HL-60 (cell line): ENCODE data around the gene KRTAP5-11.
A peak's percentile ranks its signal among the peaks of the same experiment; 100 is the strongest.

Source experiments
- DNase-seq, 2 experiments: peaks; one replicate each; pipeline ENCODE4 v3.0.0-alpha.2; 2010 to 2020; ENCODE audit warnings: low read depth in 1 of 2, low spot score in 1 of 2
- H3K27ac ChIP-seq: fragments of 250-450 bp; sonication (Bioruptor Pico); replicated peaks from 2 replicates; pipeline ENCODE4 v1.5.1; 2020; ENCODE audit warnings: mild to moderate bottlenecking, moderate library complexity
- H3K27me3 ChIP-seq: fragments of 250-450 bp; sonication (Bioruptor Pico); 2 replicates; pipeline ENCODE4 v1.5.1; 2021; ENCODE audit warnings: mild to moderate bottlenecking, moderate library complexity; ENCODE audit not compliant: insufficient read depth, poor library complexity, severe bottlenecking
- H3K4me3 ChIP-seq: replicated peaks from 2 replicates; pipeline ENCODE4 v1.5.1; 2011; ENCODE audit warnings: mild to moderate bottlenecking, control low read depth, low read length; ENCODE audit not compliant: insufficient read depth
- GABPA ChIP-seq: IDR thresholded peaks from 2 replicates; pipeline ENCODE4 v1.6.1; 2012; ENCODE audit warnings: low read depth
- REST ChIP-seq: IDR thresholded peaks from 2 replicates; pipeline ENCODE4 v1.6.1; 2012; ENCODE audit warnings: low read depth; ENCODE audit not compliant: insufficient replicate concordance
- TF ChIP-seq, protein P1 (sequence below): IDR thresholded peaks from one replicate; pipeline ENCODE4 v1.5.1; 2011; ENCODE audit warnings: low read length, control low read depth, inconsistent platforms; ENCODE audit not compliant: insufficient read depth

The KRTAP5-11 gene

GRCh38 chr11:71532036-71532610 is 50.6 kb downstream of the KRTAP5-11 start:
- H3K27ac ChIP-seq = peak overlapping the region; percentile 40
- H3K4me3 ChIP-seq = no peak overlapping the region
- H3K27me3 ChIP-seq = no peaks in the 10 kb centered on the region
- TF ChIP-seq GABPA (no peak), REST (no peak)
- TF ChIP-seq, protein P1, sequence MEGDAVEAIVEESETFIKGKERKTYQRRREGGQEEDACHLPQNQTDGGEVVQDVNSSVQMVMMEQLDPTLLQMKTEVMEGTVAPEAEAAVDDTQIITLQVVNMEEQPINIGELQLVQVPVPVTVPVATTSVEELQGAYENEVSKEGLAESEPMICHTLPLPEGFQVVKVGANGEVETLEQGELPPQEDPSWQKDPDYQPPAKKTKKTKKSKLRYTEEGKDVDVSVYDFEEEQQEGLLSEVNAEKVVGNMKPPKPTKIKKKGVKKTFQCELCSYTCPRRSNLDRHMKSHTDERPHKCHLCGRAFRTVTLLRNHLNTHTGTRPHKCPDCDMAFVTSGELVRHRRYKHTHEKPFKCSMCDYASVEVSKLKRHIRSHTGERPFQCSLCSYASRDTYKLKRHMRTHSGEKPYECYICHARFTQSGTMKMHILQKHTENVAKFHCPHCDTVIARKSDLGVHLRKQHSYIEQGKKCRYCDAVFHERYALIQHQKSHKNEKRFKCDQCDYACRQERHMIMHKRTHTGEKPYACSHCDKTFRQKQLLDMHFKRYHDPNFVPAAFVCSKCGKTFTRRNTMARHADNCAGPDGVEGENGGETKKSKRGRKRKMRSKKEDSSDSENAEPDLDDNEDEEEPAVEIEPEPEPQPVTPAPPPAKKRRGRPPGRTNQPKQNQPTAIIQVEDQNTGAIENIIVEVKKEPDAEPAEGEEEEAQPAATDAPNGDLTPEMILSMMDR = no peak
- peak in 1 of 2 experiments; percentile 59 for DNase-seq
